ENCODE results near the gene FOXA1.
"Not testable (repeated sequence)": the region's sequence is repeated elsewhere in the genome, so short reads cannot be mapped to it uniquely, and the experiment has no call there.

The FOXA1 gene

DNA sequence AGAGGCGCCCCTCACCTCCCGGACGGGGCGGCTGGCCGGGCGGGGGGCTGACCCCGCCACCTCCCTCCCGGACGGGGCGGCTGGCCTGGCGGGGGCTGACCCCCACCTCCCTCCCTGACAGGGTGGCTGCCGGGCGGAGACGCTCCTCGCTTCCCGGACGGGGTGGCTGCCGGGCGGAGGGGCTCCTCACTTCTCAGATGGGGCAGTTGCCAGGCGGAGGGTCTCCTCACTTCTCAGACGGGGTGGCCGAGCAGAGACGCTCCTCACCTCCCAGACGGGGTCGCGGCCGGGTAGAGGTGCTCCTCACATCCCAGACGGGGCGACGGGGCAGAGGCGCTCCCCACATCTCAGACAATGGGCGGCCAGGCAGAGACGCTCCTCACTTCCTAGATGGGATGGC is 39.5 kb downstream of the FOXA1 start:
- DNase-seq (ENCODE audit: low spot score): not testable (repeated sequence)

DNA sequence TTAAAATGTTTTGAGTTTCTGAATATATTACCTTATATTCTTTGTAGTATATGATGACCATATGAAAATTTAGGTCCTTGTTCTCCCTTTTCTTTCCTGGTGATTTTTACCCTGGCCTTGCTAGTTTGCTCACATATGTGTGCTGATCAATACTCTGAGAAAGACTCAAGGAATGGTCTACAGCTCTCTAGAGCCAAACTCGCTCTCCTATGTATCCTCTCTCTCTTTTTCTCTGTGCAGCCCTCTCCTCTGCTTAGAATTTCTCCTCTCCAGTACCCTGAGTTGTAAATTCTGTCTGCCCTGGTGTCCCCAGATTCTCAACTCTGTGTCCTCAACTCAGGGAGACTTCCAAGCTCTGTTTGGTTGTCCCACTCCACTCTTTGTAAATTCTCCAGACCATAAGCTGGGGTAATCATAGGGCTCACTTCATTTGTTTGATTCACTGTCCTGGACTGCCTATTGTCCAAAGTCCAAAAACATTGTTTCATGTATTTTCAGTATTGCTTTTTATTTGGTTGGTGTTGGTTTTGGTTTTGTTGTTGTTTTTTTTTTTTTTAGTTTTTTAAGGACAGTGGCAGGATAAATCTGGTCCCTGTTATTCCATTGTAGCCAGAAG is 41.0 kb downstream of the FOXA1 start:
- DNase-seq (ENCODE audit: low spot score): no peak

DNA sequence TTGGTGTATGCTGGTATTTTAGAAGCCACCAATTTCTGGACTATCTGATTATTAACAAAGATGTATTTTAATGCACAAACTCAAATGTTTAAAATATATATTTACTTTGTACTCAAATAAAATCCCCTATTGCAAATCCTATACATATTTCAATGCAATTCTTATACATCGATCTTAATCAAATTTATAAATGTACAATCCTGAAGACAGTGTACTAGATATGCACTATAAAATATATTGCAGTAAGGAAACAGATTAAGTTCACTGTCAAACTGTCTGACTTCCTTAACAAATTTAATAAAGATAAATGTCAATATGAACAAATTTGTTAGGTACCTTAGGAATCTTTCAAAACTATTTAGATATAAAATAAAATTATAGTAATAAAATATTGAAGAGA is 43.9 kb downstream of the FOXA1 start:
- DNase-seq (ENCODE audit: low spot score): no peak

DNA sequence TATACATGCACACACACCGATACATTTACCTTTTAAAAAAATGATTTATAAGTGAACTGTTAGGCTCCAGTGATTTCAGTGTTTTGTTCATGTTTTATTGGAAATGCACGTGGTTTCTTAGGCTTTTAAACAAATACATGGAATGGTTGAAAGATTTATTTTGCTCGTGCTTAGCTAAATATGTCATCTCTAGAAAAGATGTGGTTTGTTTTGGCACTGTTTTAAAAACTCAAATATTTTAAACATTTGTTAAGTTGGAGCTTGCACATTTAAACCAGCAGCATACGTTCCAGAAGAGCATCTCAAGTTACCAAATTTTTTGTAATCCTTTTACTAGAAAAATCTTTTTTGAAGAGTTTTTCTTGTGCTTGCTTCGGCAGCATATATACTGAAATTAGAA is 44.5 kb downstream of the FOXA1 start:
- DNase-seq (ENCODE audit: low spot score): no peak

DNA sequence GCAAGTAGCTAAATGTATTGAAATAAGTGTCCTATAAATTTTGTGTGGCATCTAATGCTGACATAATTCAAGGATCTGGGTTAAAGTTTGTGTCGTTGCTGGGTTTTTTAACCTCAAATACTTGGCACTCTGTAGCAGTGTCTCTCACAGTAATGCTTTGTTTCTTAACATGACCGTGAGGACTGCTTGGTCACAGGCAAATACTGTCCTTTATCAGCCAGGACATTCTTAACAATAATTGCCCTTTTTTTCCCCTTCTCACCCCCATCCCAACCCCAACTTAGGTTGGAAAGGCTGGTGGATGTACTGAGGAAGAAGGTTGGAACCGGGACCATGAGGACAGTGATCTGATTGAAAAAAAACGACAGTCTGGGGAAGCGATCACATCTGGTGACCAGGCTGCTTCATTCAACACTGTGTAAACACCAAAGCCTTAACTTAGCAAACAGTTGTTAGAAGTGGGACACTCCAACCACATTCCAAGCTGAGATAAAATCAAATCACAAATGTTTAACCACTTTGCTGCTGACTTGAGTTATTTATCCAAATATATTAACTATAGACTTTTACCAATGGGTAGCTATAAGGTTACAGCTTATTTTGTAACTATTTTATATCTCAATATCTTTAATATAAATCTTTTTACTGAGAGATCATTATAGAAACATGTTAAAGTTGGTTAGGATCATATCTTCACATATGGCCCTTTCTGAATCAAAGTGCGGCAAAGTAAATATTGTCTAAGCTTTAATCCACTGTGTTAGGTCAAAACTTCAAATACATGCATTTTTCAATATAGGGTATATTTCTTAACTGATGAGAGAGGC is 48.2 kb downstream of the FOXA1 start:
- DNase-seq (ENCODE audit: low spot score): no peak

DNA sequence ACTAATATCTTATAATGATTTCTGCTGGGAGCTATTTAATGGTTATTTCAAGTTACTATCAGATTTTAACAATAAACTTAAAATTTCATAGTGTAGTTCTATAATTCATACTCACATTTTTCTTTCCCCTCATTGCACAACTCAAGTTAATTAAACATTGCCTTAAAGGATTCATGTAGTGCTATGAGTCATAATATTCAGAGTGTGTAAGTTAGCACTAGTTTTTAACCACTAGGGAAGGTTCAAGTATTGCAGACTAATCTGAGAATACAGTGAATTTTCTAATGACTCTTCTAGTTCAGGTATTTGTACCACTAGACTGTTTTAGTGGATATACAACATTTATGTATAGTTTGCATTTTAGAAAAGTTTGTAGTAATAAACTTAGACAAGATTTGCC is 49.9 kb downstream of the FOXA1 start:
- no peak for DNase-seq (ENCODE audit: low spot score)

DNA sequence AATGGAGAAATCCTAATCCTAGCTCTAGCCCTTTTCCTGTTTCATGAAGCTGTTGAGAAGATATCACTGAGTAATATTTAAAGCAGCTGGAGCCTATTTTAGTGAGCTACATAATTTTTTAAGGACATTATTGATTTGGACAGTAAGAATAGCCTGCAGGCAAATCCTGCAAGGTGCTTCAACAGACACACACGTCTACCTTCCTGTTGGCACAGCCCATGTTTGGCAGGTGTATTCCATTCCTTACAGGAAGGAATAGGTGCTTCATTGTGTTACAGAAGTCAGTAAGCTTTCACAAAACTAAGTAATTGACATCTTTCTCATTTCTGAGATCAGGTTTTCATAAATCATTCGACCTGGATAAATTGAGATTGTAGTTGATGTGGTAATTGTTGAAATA is 50.6 kb downstream of the FOXA1 start:
- DNase-seq (ENCODE audit: low spot score): no peak

DNA sequence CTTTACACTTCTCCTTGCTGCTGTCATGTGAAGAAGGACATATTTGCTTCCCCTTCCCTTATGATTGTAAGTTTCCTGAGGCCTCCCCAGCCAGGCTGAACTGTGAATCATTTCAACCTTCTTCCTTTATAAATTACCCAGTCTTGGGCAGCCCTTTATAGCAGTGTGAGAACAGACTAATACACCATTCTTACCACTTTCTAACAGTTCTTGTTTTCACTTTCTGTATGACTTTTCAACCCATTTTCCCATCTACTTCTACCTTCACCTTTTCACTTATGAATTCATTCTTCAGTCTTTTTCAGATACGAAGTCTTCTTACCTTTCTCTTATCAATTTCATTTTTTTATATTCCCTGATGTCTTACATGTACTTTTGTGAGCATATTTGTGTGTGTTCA is 55.1 kb downstream of the FOXA1 start:
- no peak for DNase-seq (ENCODE audit: low spot score)

All from cerebellar cortex (tissue), 1 donor.